Esophagus muscularis mucosa (tissue), 4 donors: ENCODE results near the gene IRAK1. TPM values are rescaled to one million over a fixed set of nuclear protein-coding genes. Genes with fewer than 3 reads are reported as not detected.

Experiments used
- DNase-seq: peaks from one replicate; pipeline ENCODE4 v3.0.0-alpha.2; 2017; ENCODE audit errors: extremely low spot score
- H3K27ac ChIP-seq, 4 donors: fragments of 200-600 bp; sonication (generic); replicated peaks in 1 of 4; 1 replicate in 3 of 4; 2 replicates in 1 of 4; pipeline ENCODE4 v1.5.1; 2016 to 2019; ENCODE audit warnings: mild to moderate bottlenecking in 1 of 4
- H3K27me3 ChIP-seq, 4 donors: fragments of 200-600 bp; sonication (generic); one replicate each; pipeline versions ENCODE4 v1.5.1 to v1.6.0; 2016 to 2019
- H3K36me3 ChIP-seq, 4 donors: fragments of 200-600 bp; sonication (generic); one replicate each; pipeline ENCODE4 v1.5.1; 2016 to 2019
- H3K4me1 ChIP-seq, 4 donors: fragments of 200-600 bp; sonication (generic); one replicate each; pipeline ENCODE4 v1.5.1; 2016 to 2019
- H3K4me3 ChIP-seq, 4 donors: fragments of 200-600 bp; sonication (generic); 1 replicate in 2 of 4; 2 replicates in 2 of 4; pipeline ENCODE4 v1.5.1; 2016 to 2019; ENCODE audit warnings: mild to moderate bottlenecking in 4 of 4, moderate library complexity in 1 of 4
- H3K9me3 ChIP-seq, 4 donors: fragments of 200-600 bp; sonication (generic); 1 replicate in 3 of 4; 2 replicates in 1 of 4; pipeline ENCODE4 v1.5.1; 2016 to 2019
- CTCF ChIP-seq, 3 experiments: fragments of 200-600 bp in 2 of 3; fragments of 450-650 bp in 1 of 3; sonication (generic) in 2 of 3; IDR thresholded peaks; one replicate each; pipeline ENCODE4 v1.5.1; 2017 to 2019; ENCODE audit warnings: antibody characterized with exemption in 3 of 3, mild to moderate bottlenecking in 2 of 3, moderate library complexity in 1 of 3
- EP300 ChIP-seq: sonication (generic); formaldehyde crosslinking; IDR thresholded peaks from one replicate; pipeline ENCODE4 v1.6.1; 2017; ENCODE audit warnings: antibody characterized with exemption
- POLR2A ChIP-seq: fragments of 450-650 bp; IDR thresholded peaks from one replicate; pipeline ENCODE4 v1.6.1; 2017; ENCODE audit warnings: antibody characterized with exemption, moderate library complexity, mild to moderate bottlenecking, low read depth
- POLR2AphosphoS5 ChIP-seq, 2 donors: sonication (generic); formaldehyde crosslinking; IDR thresholded peaks; one replicate each; pipeline ENCODE4 v1.6.1; 2017; ENCODE audit warnings: antibody characterized with exemption in 2 of 2
- WGBS: methylation state at CpG from one replicate; pipeline ENCODE4 v1.1.5; 2018; 5-methylcytosine and 5-hydroxymethylcytosine counted together
- intact Hi-C: fragments of 100-400 bp; cut with DNase I; formaldehyde crosslinking; loops from one replicate; pipeline ENCODE4 v1.15.1; 2023
- total RNA-seq, 4 donors: library from RNA; depleted of rRNA; stranded (reverse); fragments of >200 nt; gene quantifications; one replicate each; pipeline versions ENCODE4 v1.1.0 to v1.2.1, GENCODE V29; 2016

Gene IRAK1
- total RNA-seq = 10 to 100 TPM; 50.5 to 74.9 (median 67.6) TPM

GRCh38 chrX:154019633-154020528, at the start of gene IRAK1:
Gene IRAK1 (minus strand): TSS chrX:154019902. CDS start chrX:154019812, 90 bp downstream.
- H3K27ac ChIP-seq = peak within 1 kb of the TSS; percentile 84 to 90 (median 86)
- intact Hi-C loops = loop anchor here (5.0 kb wide), 1 partner anchor 32 kb away; no protein-coding TSS in a partner anchor
- DNase-seq = no peak
- TF ChIP-seq POLR2AphosphoS5 (IDR thresholded peaks at IDR 0.05) (no peak), POLR2A (no peak), CTCF (IDR thresholded peaks at IDR 0.05) (no peak), EP300 (no peak)
- peaks cover 6 to 39% (median 31%) of the 10 kb centered on the region in 4 donors for H3K4me1 ChIP-seq
- H3K4me3 ChIP-seq = peak within 1 kb of the TSS; percentile 60 to 71 (median 63)
- no CpG with 5 or more reads among the region's 99 CpGs for WGBS
- H3K36me3 ChIP-seq = peaks cover 0 to 33% (median 23%) of the 10 kb centered on the region in 4 donors
- no peaks in the 10 kb centered on the region for H3K9me3 ChIP-seq
- no peaks in the 10 kb centered on the region for H3K27me3 ChIP-seq

- Histone ChIP-seq H3K4me3 (no peak overlapping the region), H3K9me3 (no peaks in the 10 kb centered on the region), H3K36me3 (no peaks in the 10 kb centered on the region), H3K27me3 (peaks cover 0 to 6% (median 0%) of the 10 kb centered on the region in 4 donors), H3K4me1 (peaks cover 21 to 67% (median 47%) of the 10 kb centered on the region in 4 donors), H3K27ac (no peak overlapping the region)
- TF ChIP-seq POLR2AphosphoS5 (IDR thresholded peaks at IDR 0.05) (no peak), POLR2A (no peak), CTCF (IDR thresholded peaks at IDR 0.05) (no peak), EP300 (no peak)
- intact Hi-C loops = no loop called here
- WGBS = 81% methylated on average over 3 of the region's 3 CpGs
- no peak for DNase-seq
Observed at GRCh38 chrX:154068560-154068959, 48.9 kb upstream of the IRAK1 start.

- no peak overlapping the region for H3K4me3 ChIP-seq
- no peaks in the 10 kb centered on the region for H3K9me3 ChIP-seq
- TF ChIP-seq CTCF (IDR thresholded peaks at IDR 0.05) = no peak
- no peak for TF ChIP-seq POLR2AphosphoS5 (IDR thresholded peaks at IDR 0.05)
- TF ChIP-seq POLR2A = no peak
- TF ChIP-seq EP300 = no peak
- no peak for DNase-seq
- H3K36me3 ChIP-seq = no peaks in the 10 kb centered on the region
- intact Hi-C loops = no loop called here
- no peak overlapping the region for H3K27ac ChIP-seq
- no peaks in the 10 kb centered on the region for H3K27me3 ChIP-seq
- 77% methylated on average over 7 of the region's 9 CpGs for WGBS
- H3K4me1 ChIP-seq = peaks cover 38 to 84% (median 69%) of the 10 kb centered on the region in 4 donors
Observed at GRCh38 chrX:154064637-154065435, 45.1 kb upstream of the IRAK1 start.

GRCh38 chrX:154063234-154063633, 43.5 kb upstream of the IRAK1 start:
- peaks cover 46 to 86% (median 81%) of the 10 kb centered on the region in 4 donors for H3K4me1 ChIP-seq
- no peak overlapping the region for H3K4me3 ChIP-seq
- DNase-seq = no peak
- H3K27ac ChIP-seq = no peak overlapping the region
- intact Hi-C loops = no loop called here
- H3K27me3 ChIP-seq = no peaks in the 10 kb centered on the region
- no peaks in the 10 kb centered on the region for H3K9me3 ChIP-seq
- WGBS = 68% methylated on average over 4 of the region's 4 CpGs
- no peak for TF ChIP-seq CTCF (IDR thresholded peaks at IDR 0.05)
- H3K36me3 ChIP-seq = no peaks in the 10 kb centered on the region
